GM12878 (cell line): ENCODE measurements around the gene SORCS2. TPM values are rescaled to one million over a fixed set of nuclear protein-coding genes. Genes with fewer than 3 reads are reported as not detected.

Source experiments
- ATAC-seq: fragments of 200-7000 bp; cut with Tn5 transposase; 3 replicates; pipeline ENCODE4 v1.9.1; 2020; ENCODE audit warnings: mild to moderate bottlenecking, moderate library complexity
- BruUV-seq: library from RNA; stranded (reverse); fragments of 400-500 nt; replicated peaks from 2 replicates; lab custom pipeline; 2021; lab: Mats Ljungman, UMichigan
- CTCF ChIA-PET: fragments of 300-600 bp; sonication (Branson Sonifier 250); formaldehyde crosslinking; extraction: SDS; loops from one replicate; lab custom pipeline; 2021; ENCODE audit warnings: inconsistent platforms; lab: Yijun Ruan, JAX
- POLR2A ChIA-PET: fragments of 350-600 bp; formaldehyde crosslinking; extraction: SDS; loops from one replicate; lab custom pipeline; 2021; ENCODE audit warnings: inconsistent platforms; lab: Charles Lee
- RAD21 ChIA-PET: fragments of 300-600 bp; sonication (Branson Sonifier 250); formaldehyde crosslinking; loops from one replicate; lab custom pipeline; 2023; ENCODE audit warnings: antibody characterized with exemption; ENCODE audit not compliant: unreplicated experiment; lab: Charles Lee
- SMC1A ChIA-PET: fragments of 300-600 bp; sonication (Branson Sonifier 250); formaldehyde crosslinking; loops from one replicate; lab custom pipeline; 2023; ENCODE audit not compliant: unreplicated experiment, uncharacterized antibody; lab: Charles Lee
- DNase-seq: peaks from one replicate; pipeline ENCODE4 v3.0.0-alpha.2; 2011; ENCODE audit warnings: low read depth, low spot score
- FAIRE-seq: peaks from 3 replicates; lab custom pipeline; 2011; peaks lifted over from hg19 to GRCh38; lab: Jason Lieb, UNC
- H2AFZ ChIP-seq: 2 replicates; pipeline ENCODE4 v1.6.0; 2011; ENCODE audit warnings: low read depth, low read length, control low read depth; ENCODE audit not compliant: control insufficient read depth
- H3K27ac ChIP-seq: 2 replicates; pipeline ENCODE4 v1.5.1; 2011; ENCODE audit warnings: control low read depth; ENCODE audit not compliant: control insufficient read depth, insufficient read depth
- H3K27me3 ChIP-seq, 2 experiments: replicated peaks in 1 of 2; 2 replicates each; pipeline versions ENCODE4 v1.6.0 to v1.6.1; 2011; ENCODE audit warnings: low read length in 1 of 2; ENCODE audit not compliant: control insufficient read depth in 2 of 2, insufficient read depth in 2 of 2
- H3K36me3 ChIP-seq, 2 experiments: 2 replicates each; pipeline ENCODE4 v1.5.1; 2011; ENCODE audit warnings: low read length in 1 of 2; ENCODE audit not compliant: control insufficient read depth in 2 of 2, insufficient read depth in 2 of 2
- H3K4me1 ChIP-seq: 2 replicates; pipeline ENCODE4 v1.6.1; 2011; ENCODE audit warnings: mild to moderate bottlenecking, low read length, moderate library complexity, mixed read lengths; ENCODE audit not compliant: control insufficient read depth, insufficient read depth
- H3K4me2 ChIP-seq: 2 replicates; pipeline ENCODE4 v1.6.0; 2011; ENCODE audit warnings: control low read depth; ENCODE audit not compliant: control insufficient read depth, insufficient read depth
- H3K4me3 ChIP-seq: fragments of 200-600 bp; sonication (generic); 2 replicates; pipeline ENCODE4 v1.5.1; 2016
- H3K79me2 ChIP-seq: 2 replicates; pipeline ENCODE4 v1.6.0; 2011; ENCODE audit warnings: low read length; ENCODE audit not compliant: control insufficient read depth, insufficient read depth
- H3K9ac ChIP-seq: 2 replicates; pipeline ENCODE4 v1.8.0; 2011; ENCODE audit warnings: low read length, control low read depth, mixed read lengths; ENCODE audit not compliant: control insufficient read depth, insufficient read depth
- H3K9me3 ChIP-seq: replicated peaks from 3 replicates; pipeline ENCODE4 v1.5.1; 2011; ENCODE audit warnings: mild to moderate bottlenecking, low read length; ENCODE audit not compliant: control insufficient read depth, insufficient read depth
- H4K20me1 ChIP-seq: 2 replicates; pipeline ENCODE4 v1.6.0; 2011; ENCODE audit not compliant: control insufficient read depth, insufficient read depth
- ATF3 ChIP-seq: IDR thresholded peaks from 2 replicates; pipeline ENCODE4 v1.6.1; 2011; ENCODE audit warnings: low read depth, mild to moderate bottlenecking, low read length, moderate library complexity, borderline replicate concordance; ENCODE audit errors: extremely low read depth
- BACH1 ChIP-seq: fragments of 450-650 bp; IDR thresholded peaks from 2 replicates; pipeline ENCODE4 v1.6.1; 2017; ENCODE audit warnings: mild to moderate bottlenecking, borderline replicate concordance
- BCL3 ChIP-seq: IDR thresholded peaks from 2 replicates; pipeline ENCODE4 v1.6.1; 2011; ENCODE audit warnings: borderline replicate concordance, low read depth, mild to moderate bottlenecking, moderate library complexity, low read length; ENCODE audit not compliant: insufficient read depth, poor library complexity, severe bottlenecking
- CREB1 ChIP-seq: IDR thresholded peaks from 2 replicates; pipeline ENCODE4 v1.6.1; 2012; ENCODE audit warnings: low read depth, mild to moderate bottlenecking, inconsistent platforms
- NFYA ChIP-seq: IDR thresholded peaks from 2 replicates; pipeline ENCODE4 v1.6.1; 2011; ENCODE audit warnings: low read depth, mild to moderate bottlenecking, low read length, improper control_type of control experiment, borderline replicate concordance
- TBL1XR1 ChIP-seq: IDR thresholded peaks from 2 replicates; pipeline ENCODE4 v1.6.1; 2012; ENCODE audit warnings: low read depth, low read length, improper control_type of control experiment
- TCF12 ChIP-seq: IDR thresholded peaks from 2 replicates; pipeline ENCODE4 v1.6.1; 2011; ENCODE audit warnings: low read depth, mild to moderate bottlenecking, low read length
- ZNF24 ChIP-seq: fragments of 450-650 bp; IDR thresholded peaks from 2 replicates; pipeline ENCODE4 v1.6.1; 2017; ENCODE audit warnings: antibody characterized with exemption, mild to moderate bottlenecking
- WGBS: methylation state at CpG from one replicate; pipeline ENCODE4 v1.1.6; 2016; ENCODE audit warnings: low lambda C conversion rate; ENCODE audit not compliant: insufficient replicate concordance, insufficient coverage; ENCODE audit errors: missing lambda C conversion rate; 5-methylcytosine and 5-hydroxymethylcytosine counted together
- in situ Hi-C: fragments of 300-500 bp; cut with MboI; formaldehyde crosslinking; loops from 9 replicates; pipeline ENCODE4 v1.14.3; 2018; ENCODE audit warnings: mixed read lengths
- intact Hi-C: fragments of 100-400 bp; cut with micrococcal nuclease; formaldehyde crosslinking; loops from one replicate; pipeline ENCODE4 v1.14.2; 2022; ENCODE audit not compliant: unreplicated experiment
- polyA plus RNA-seq, 11 experiments: library from polyadenylated mRNA; depleted of rRNA in 4 of 11; unstranded in 6 of 11; stranded (reverse) in 5 of 11; fragments of >200 nt; fragmentation: Nextera tagmentation in 4 of 11; fragmentation: Illumina TruSeq in 1 of 11; extraction: Ambion mirVana in 4 of 11; extraction: Trizol in 1 of 11; gene quantifications; 1 replicate in 1 of 11; 2 replicates in 10 of 11; pipeline versions ENCODE4 v1.2.1 to v1.2.3, GENCODE V29; 2011 to 2016; ENCODE audit warnings: inconsistent platforms in 2 of 11, missing spikeins in 2 of 11, low read depth in 1 of 11
- total RNA-seq, 4 experiments: library from RNA; depleted of rRNA in 3 of 4; stranded (reverse); fragments of >200 nt in 3 of 4; fragmentation: Illumina TruSeq in 1 of 4; extraction: Trizol in 1 of 4; gene quantifications; 2 replicates each; pipeline versions ENCODE4 v1.2.1 to v1.2.3, GENCODE V29; 2013 to 2021

Gene SORCS2
- total and polyA plus RNA-seq, 10 of the 15 experiments (the other 5 are each of a cell fraction or from before 2014, with no cell fraction given): 0.01 to 0.15 (median 0.05) TPM; not detected in 5

GRCh38 chr4:7723625-7724024, 531.3 kb downstream of the SORCS2 start:
- H3K4me2 ChIP-seq: no peak overlapping the region
- H3K9me3 ChIP-seq: no peaks in the 10 kb centered on the region
- H3K9ac ChIP-seq: no peak overlapping the region
- H3K79me2 ChIP-seq: no peaks in the 10 kb centered on the region
- no peak overlapping the region for H2AFZ ChIP-seq
- ChIA-PET POLR2A (no interaction called here), SMC1A (no interaction called here), RAD21 (interaction anchor here (1.3 kb wide), 1 partner anchor 79 kb away, joined by 3 read pairs; no protein-coding TSS in a partner anchor), CTCF (interaction anchor here (0.6 kb wide), 1 partner anchor 27 kb away, joined by 3 read pairs; no protein-coding TSS in a partner anchor)
- no peak overlapping the region for H3K27ac ChIP-seq
- no TSS peak for BruUV-seq
- H3K4me3 ChIP-seq: no peak overlapping the region
- FAIRE-seq: no peak
- no peaks in the 10 kb centered on the region for H3K4me1 ChIP-seq
- DNase-seq: no peak
- H4K20me1 ChIP-seq: no peaks in the 10 kb centered on the region
- ATAC-seq: no peak
- in situ Hi-C loops: no loop called here
- H3K27me3 ChIP-seq: peaks cover 0 to 4% of the 10 kb centered on the region in 2 experiments; a peak in 2 of 4 replicates
- intact Hi-C loops: no loop called here
- no peaks in the 10 kb centered on the region for H3K36me3 ChIP-seq
- 77% methylated on average over 16 of the region's 16 CpGs for WGBS
- TF ChIP-seq CREB1 (no peak), BACH1 (no peak), TBL1XR1 (no peak), TCF12 (no peak), ZNF24 (no peak), NFYA (no peak), BCL3 (no peak), ATF3 (no peak)
